SK-N-SH (cell line): Measurements from ENCODE around the gene SRGAP2B. TPM values are rescaled to one million over a fixed set of nuclear protein-coding genes. Genes with fewer than 3 reads are reported as not detected.
"Not testable (repeated sequence)": the region's sequence is repeated elsewhere in the genome, so short reads cannot be mapped to it uniquely, and the experiment has no call there.

Source experiments
- CTCF ChIA-PET: fragments of 300-600, 350-600 bp; formaldehyde crosslinking; extraction: SDS; loops from one replicate; lab custom pipeline; 2021; lab: Yijun Ruan, JAX
- POLR2A ChIA-PET: fragments of 350-600 bp; sonication (Branson Sonifier 250); formaldehyde crosslinking; extraction: SDS; loops from one replicate; lab custom pipeline; 2020; ENCODE audit warnings: antibody characterized with exemption, inconsistent platforms; lab: Yijun Ruan, JAX
- DNase-seq: peaks from one replicate; pipeline ENCODE4 v3.0.0; 2012
- H2AFZ ChIP-seq: fragments of 200-600 bp; sonication (generic); 2 replicates; pipeline ENCODE4 v1.8.1; 2016; ENCODE audit warnings: antibody characterized with exemption, mild to moderate bottlenecking, low read depth
- H3F3A ChIP-seq: fragments of 200-600 bp; sonication (generic); replicated peaks from 2 replicates; pipeline ENCODE3; 2016; ENCODE audit warnings: antibody characterized with exemption, mild to moderate bottlenecking; ENCODE audit not compliant: insufficient read depth
- H3K27ac ChIP-seq, 2 experiments: fragments of 200-500 bp in 1 of 2; fragments of 200-600 bp in 1 of 2; sonication (Bioruptor generic) in 1 of 2; sonication (generic), shearing (Covaris generic) in 1 of 2; 2 replicates each; pipeline versions ENCODE4 v1.5.1 to v1.6.1; 2014 to 2016; ENCODE audit warnings: low read depth in 2 of 2, inconsistent platforms in 1 of 2, low read length in 1 of 2, mild to moderate bottlenecking in 1 of 2, mixed read lengths in 1 of 2
- H3K27me3 ChIP-seq: fragments of 200-600 bp; sonication (generic), shearing (Covaris generic); 2 replicates; pipeline ENCODE4 v1.6.1; 2016; ENCODE audit warnings: mixed run types; ENCODE audit not compliant: insufficient read depth
- H3K36me3 ChIP-seq, 2 experiments: fragments of 200-500 bp in 1 of 2; fragments of 200-600 bp in 1 of 2; sonication (Bioruptor generic) in 1 of 2; sonication (generic) in 1 of 2; replicated peaks in 1 of 2; 2 replicates each; pipeline versions ENCODE3 to v1.5.1; 2014 to 2016; ENCODE audit warnings: low read length in 1 of 2, mild to moderate bottlenecking in 1 of 2; ENCODE audit not compliant: insufficient read depth in 2 of 2, control insufficient read depth in 1 of 2
- H3K4me1 ChIP-seq, 2 experiments: fragments of 200-500 bp in 1 of 2; fragments of 200-600 bp in 1 of 2; sonication (Bioruptor generic) in 1 of 2; sonication (generic), shearing (Covaris generic) in 1 of 2; 2 replicates each; pipeline versions ENCODE4 v1.5.1 to v1.6.1; 2014 to 2016; ENCODE audit warnings: low read depth in 1 of 2, low read length in 1 of 2, mixed run types in 1 of 2; ENCODE audit not compliant: insufficient read depth in 2 of 2, control insufficient read depth in 1 of 2
- H3K4me2 ChIP-seq: fragments of 200-600 bp; sonication (generic), shearing (Covaris generic); 2 replicates; pipeline ENCODE4 v1.6.1; 2017; ENCODE audit warnings: mixed run types
- H3K4me3 ChIP-seq, 2 experiments: fragments of 200-500 bp in 1 of 2; fragments of 200-600 bp in 1 of 2; sonication (Bioruptor generic) in 1 of 2; sonication (generic), shearing (Covaris generic) in 1 of 2; 2 replicates each; pipeline versions ENCODE4 v1.5.1 to v1.8.1; 2014 to 2016; ENCODE audit warnings: low read depth in 2 of 2, inconsistent platforms in 1 of 2, low read length in 1 of 2, mild to moderate bottlenecking in 1 of 2, mixed read lengths in 1 of 2, moderate library complexity in 1 of 2
- H3K79me2 ChIP-seq: fragments of 200-600 bp; sonication (generic); 2 replicates; pipeline ENCODE4 v1.8.1; 2017; ENCODE audit warnings: mild to moderate bottlenecking; ENCODE audit not compliant: insufficient read depth
- H3K9ac ChIP-seq: fragments of 200-600 bp; sonication (generic); 2 replicates; pipeline ENCODE4 v1.6.1; 2017; ENCODE audit warnings: mixed run types
- H3K9me2 ChIP-seq: fragments of 200-600 bp; sonication (generic); 2 replicates; pipeline ENCODE4 v1.6.1; 2017; ENCODE audit warnings: mixed run types
- H3K9me3 ChIP-seq: fragments of 200-600 bp; sonication (generic); 2 replicates; pipeline ENCODE4 v1.6.1; 2017; ENCODE audit warnings: mixed run types, mild to moderate bottlenecking, moderate library complexity
- H4K20me1 ChIP-seq: fragments of 200-600 bp; sonication (generic); 2 replicates; pipeline ENCODE4 v1.6.1; 2017; ENCODE audit warnings: mild to moderate bottlenecking, mixed run types; ENCODE audit not compliant: insufficient read depth
- WGBS: methylation state at CpG from one replicate; pipeline ENCODE4 v1.1.6; 2017; ENCODE audit warnings: low lambda C conversion rate; 5-methylcytosine and 5-hydroxymethylcytosine counted together
- polyA plus RNA-seq, 3 experiments: library from polyadenylated mRNA; depleted of rRNA; stranded (reverse); fragments of >200 nt; gene quantifications; 2 replicates each; pipeline ENCODE4 v1.2.3, GENCODE V29; 2012

SRGAP2B gene
- polyA plus RNA-seq, 1 of the 3 experiments (the other 2 are of a cell fraction), result 12.3 TPM

DNA sequence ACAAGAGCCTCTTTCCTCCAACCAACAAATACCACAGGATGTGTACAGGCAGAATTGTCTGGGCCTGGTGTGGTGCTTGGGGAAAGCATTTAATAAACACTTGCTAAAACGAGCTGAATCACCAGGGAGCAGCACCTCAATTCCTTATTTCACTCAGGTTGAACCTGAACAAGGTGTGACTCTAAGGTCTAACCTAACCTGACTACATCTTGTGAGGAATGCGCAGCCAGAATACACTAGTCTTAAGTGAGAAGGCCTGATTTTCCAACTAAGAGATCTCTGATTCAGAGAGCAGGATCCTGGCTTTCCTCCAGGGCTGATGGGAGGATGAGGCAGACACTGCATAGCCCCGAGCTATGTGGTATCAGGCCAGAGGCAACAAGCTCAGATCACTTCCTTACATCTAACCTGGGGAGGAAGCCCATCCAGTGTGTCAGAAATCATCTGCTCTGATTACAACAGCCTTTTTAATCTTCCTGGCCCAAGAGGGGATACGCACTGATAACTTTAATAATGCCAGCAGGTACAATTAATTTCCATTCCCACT lies 158.9 kb downstream of the SRGAP2B start:
- H3K9me3 ChIP-seq, H3F3A ChIP-seq, H3K4me3 ChIP-seq, H4K20me1 ChIP-seq, H3K27me3 ChIP-seq, H3K9me2 ChIP-seq, H3K9ac ChIP-seq, H3K36me3 ChIP-seq, H3K27ac ChIP-seq, H3K4me2 ChIP-seq, CTCF ChIA-PET, DNase-seq, H2AFZ ChIP-seq, POLR2A ChIA-PET, H3K79me2 ChIP-seq, H3K4me1 ChIP-seq: not testable (repeated sequence)
- WGBS, result 13% methylated on average over 1 of the region's 4 CpGs

DNA sequence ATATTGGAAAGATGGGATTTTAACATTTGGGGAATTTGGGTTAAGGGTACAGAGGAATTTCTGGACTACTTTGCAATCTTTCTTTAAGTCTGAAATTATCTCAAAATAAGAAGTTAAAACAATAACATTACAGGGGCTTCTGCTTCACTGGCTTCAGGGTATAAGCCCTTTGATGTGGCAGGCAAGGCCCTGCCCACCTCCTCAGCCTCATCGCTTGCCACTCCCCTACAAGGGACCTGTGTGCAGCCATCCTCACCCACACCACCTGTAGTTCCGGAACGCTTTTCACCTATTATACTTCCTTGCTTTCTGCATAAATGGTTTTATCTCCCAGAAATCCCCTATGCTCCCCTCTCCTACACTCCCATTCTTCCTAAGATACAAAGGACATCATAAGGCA lies 159.8 kb downstream of the SRGAP2B start:
- H3K4me2 ChIP-seq, H3K79me2 ChIP-seq, POLR2A ChIA-PET, H3K36me3 ChIP-seq, CTCF ChIA-PET, H4K20me1 ChIP-seq, H3K9me3 ChIP-seq, H3K27ac ChIP-seq, H3F3A ChIP-seq, DNase-seq, H3K27me3 ChIP-seq, H3K9ac ChIP-seq, H3K4me1 ChIP-seq, H2AFZ ChIP-seq, H3K4me3 ChIP-seq, H3K9me2 ChIP-seq: not testable (repeated sequence)
- WGBS, result no CpG with 5 or more reads among the region's 3 CpGs

DNA sequence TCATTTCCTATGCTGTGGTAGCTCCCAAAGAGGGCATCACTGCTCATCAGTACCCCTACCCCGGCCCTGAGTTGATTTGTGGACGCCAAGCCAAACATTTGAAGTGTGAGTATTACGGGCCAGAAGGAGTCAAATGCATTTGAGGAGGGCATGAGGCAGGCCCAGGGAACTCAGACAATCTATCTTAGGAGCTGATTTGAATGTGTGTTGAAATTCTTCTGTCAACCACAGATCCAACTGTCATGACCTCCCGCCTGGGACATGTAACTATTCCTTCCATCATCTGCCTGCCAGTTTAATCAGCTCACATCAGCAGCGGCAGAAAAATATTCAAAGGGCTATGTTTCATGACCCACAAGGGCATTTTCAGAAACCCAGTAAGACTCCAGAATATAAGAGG lies 162.1 kb downstream of the SRGAP2B start:
- DNase-seq, H2AFZ ChIP-seq, H3K4me3 ChIP-seq, CTCF ChIA-PET, POLR2A ChIA-PET, H3K36me3 ChIP-seq, H3K4me2 ChIP-seq, H3K27me3 ChIP-seq, H4K20me1 ChIP-seq, H3F3A ChIP-seq, H3K27ac ChIP-seq, H3K9ac ChIP-seq, H3K9me3 ChIP-seq, H3K79me2 ChIP-seq, H3K4me1 ChIP-seq, H3K9me2 ChIP-seq: not testable (repeated sequence)
- 93% methylated on average over 3 of the region's 5 CpGs for WGBS

DNA sequence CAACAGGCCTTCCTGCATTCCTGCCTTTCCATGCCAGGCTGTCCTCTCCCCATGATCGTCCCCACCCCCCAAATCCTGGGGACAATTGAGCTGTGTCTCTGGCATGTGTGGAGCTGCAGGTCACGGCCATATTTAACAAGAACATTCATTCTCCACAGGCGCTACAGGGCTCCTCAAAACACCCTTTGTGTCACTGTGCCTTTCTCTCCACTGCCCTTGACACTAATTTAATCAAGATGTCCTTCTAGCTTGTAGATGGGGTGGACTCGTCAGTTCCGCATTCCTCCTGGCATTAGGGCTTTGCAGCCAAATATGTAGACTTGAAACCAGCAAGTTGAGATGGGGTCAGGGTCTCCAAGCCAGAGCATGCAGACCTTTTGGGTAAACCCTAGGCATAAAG lies 163.0 kb downstream of the SRGAP2B start:
- H3K4me2 ChIP-seq, H3F3A ChIP-seq, H4K20me1 ChIP-seq, H3K36me3 ChIP-seq, H3K4me1 ChIP-seq, CTCF ChIA-PET, POLR2A ChIA-PET, H3K9ac ChIP-seq, H3K27me3 ChIP-seq, H3K9me2 ChIP-seq, DNase-seq, H2AFZ ChIP-seq, H3K27ac ChIP-seq, H3K9me3 ChIP-seq, H3K4me3 ChIP-seq, H3K79me2 ChIP-seq: not testable (repeated sequence)
- WGBS, result 93% methylated on average over 4 of the region's 5 CpGs

DNA sequence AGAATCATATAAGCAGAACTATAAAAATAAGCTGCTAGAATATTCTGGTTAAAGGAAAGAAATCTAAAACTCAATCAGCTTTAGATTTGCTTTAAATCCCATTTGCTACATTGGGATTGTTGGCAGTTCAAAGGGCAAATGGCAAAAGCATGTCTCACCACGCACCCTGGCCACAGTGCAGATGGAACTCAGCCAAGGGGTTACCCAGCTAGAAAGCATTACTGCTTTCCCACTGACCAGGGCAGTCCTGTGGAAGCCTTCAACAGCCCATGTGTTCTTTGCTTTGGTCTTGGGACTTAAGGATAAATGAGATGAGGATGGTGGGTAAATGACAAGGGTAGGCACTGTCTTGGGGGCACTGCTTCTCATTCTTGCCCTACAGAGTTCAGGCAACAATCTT lies 163.6 kb downstream of the SRGAP2B start:
- H3K9me2 ChIP-seq, H3F3A ChIP-seq, H3K4me1 ChIP-seq, CTCF ChIA-PET, H4K20me1 ChIP-seq, H3K79me2 ChIP-seq, H2AFZ ChIP-seq, H3K9ac ChIP-seq, POLR2A ChIA-PET, H3K4me3 ChIP-seq, DNase-seq, H3K27ac ChIP-seq, H3K4me2 ChIP-seq, H3K36me3 ChIP-seq, H3K9me3 ChIP-seq, H3K27me3 ChIP-seq: not testable (repeated sequence)
- WGBS, result 69% methylated on average over 1 of the region's 1 CpG

DNA sequence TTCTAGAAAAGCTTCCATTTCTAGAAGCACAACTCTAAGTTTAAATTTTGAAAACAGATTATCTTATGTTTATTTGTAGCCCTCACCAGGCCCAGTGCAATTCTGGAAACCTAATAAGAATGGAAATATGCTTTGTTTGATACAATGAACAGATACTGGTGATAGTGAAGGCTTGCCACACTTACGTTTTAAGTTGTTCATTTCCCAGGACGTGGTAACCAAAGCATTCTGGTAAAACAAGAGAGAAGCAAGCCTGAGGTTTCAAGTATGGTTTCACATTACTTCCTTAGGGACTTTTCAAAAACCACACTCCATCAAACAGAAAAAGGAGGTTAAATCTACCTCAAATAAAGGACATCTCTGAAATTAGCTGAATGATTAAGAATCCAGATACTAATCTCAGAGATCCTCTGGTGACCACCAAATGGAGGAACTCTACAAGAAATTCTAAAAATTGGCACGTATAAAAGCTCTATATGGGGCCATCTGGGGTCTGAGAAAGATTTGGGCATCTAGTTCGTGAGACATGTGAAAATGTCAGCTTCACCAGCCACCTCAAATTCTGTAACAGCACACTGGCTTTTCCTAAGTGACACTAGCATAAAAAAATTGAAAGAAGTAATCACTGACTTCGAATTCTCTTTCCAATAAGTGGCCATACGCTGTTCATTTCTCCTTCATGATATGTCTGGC lies 164.9 kb downstream of the SRGAP2B start:
- 84% methylated on average over 3 of the region's 6 CpGs for WGBS
- CTCF ChIA-PET, POLR2A ChIA-PET, H3K9me2 ChIP-seq, H2AFZ ChIP-seq, H3K4me3 ChIP-seq, H3K27ac ChIP-seq, H3K27me3 ChIP-seq, H3K79me2 ChIP-seq, H3K4me1 ChIP-seq, H3F3A ChIP-seq, H3K9ac ChIP-seq, DNase-seq, H3K9me3 ChIP-seq, H3K4me2 ChIP-seq, H4K20me1 ChIP-seq, H3K36me3 ChIP-seq: not testable (repeated sequence)
